ENCODE measurements around the gene NKG7. TPM values are rescaled to one million over a fixed set of nuclear protein-coding genes. Genes with fewer than 3 reads are reported as not detected.

The NKG7 gene
- total RNA-seq, 1 donor from 2014 or later, result not detected

DNA sequence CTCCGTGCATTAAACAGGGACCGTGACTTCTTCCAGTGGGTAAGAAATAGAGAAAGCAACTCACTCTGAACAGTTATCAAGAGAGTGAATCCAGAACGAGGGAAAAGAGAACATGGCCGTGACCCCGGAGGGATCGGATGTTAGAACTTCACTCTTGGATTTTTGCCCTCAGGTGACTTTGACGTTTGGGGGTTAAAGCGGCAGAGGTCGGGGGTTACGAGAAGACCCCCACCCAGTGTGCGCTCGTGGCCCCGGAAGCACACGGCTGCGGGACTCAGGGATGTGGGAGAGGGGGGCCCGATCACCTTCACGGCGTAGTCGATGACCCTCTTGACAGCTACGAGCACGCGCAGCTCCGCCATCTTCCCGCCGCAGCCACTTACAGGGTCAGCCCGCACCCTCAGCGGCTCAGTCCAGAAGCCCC is 6.5 kb downstream of the NKG7 start, which contains the start of gene ETFB:
Gene ETFB (minus strand): TSS at position 424 of the 424 bp plus-strand sequence. CDS start 62 bp downstream, at position 362.
- no peak for DNase-seq (ENCODE audit: low read depth)
- no peak for FAIRE-seq
- TF ChIP-seq, protein P1, sequence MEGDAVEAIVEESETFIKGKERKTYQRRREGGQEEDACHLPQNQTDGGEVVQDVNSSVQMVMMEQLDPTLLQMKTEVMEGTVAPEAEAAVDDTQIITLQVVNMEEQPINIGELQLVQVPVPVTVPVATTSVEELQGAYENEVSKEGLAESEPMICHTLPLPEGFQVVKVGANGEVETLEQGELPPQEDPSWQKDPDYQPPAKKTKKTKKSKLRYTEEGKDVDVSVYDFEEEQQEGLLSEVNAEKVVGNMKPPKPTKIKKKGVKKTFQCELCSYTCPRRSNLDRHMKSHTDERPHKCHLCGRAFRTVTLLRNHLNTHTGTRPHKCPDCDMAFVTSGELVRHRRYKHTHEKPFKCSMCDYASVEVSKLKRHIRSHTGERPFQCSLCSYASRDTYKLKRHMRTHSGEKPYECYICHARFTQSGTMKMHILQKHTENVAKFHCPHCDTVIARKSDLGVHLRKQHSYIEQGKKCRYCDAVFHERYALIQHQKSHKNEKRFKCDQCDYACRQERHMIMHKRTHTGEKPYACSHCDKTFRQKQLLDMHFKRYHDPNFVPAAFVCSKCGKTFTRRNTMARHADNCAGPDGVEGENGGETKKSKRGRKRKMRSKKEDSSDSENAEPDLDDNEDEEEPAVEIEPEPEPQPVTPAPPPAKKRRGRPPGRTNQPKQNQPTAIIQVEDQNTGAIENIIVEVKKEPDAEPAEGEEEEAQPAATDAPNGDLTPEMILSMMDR (IDR thresholded peaks at IDR 0.05; ENCODE audit: insufficient read depth, low read length, severe bottlenecking), result no peak
- no peaks in the 10 kb centered on the region for H3K27me3 ChIP-seq (ENCODE audit: control insufficient read depth, insufficient read depth, low read length)
- peak within 1 kb of the TSS; percentile 58 for H3K4me3 ChIP-seq (ENCODE audit: low read depth, low read length)
- peaks cover 2% of the 10 kb centered on the region for H3K36me3 ChIP-seq (ENCODE audit: control insufficient read depth, insufficient read depth, low read length)

DNA sequence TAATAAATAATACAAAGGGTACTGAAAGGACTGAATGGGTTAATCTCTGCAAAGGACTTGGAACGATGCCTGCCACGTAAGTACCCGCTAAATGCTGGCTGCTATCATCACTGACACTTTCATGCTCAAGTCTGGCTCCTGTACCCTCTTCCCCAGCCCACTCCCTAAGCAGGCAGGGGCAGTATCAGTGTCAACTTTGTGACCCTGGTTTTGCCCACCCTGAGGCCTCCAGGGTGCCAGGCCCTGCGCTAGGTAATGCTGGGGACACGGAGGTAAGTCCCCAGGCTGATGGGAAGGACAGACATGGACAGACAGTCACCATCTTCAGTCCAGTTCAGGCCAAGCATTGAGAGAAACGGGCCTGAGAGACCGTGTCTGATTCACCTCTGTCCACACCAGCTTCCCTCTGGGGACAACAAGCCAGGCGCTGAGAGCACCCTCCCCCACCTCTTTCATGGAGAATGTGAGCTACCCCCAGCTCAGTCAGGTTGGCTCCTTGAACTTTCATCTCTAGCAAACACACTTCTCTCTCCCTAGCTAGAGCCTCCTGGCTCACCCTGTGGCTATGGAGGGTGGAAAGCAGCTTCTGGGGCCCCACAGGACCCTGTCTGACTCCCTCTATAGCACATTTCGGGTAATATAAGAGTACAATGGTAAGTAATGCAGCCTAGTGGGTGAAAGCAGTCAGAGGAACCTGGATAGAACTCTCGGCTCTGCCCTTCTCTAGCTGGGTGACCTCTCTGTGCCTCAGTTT is 7.1 kb downstream of the NKG7 start:
- peak overlapping the region; percentile 58 for H3K4me3 ChIP-seq (ENCODE audit: low read depth, low read length)
- peak; percentile 18 for DNase-seq (ENCODE audit: low read depth)
- no peak for FAIRE-seq
- TF ChIP-seq, protein P1 (IDR thresholded peaks at IDR 0.05; ENCODE audit: insufficient read depth, low read length, severe bottlenecking), result no peak
- no peaks in the 10 kb centered on the region for H3K27me3 ChIP-seq (ENCODE audit: control insufficient read depth, insufficient read depth, low read length)
- peaks cover 2% of the 10 kb centered on the region for H3K36me3 ChIP-seq (ENCODE audit: control insufficient read depth, insufficient read depth, low read length)

DNA sequence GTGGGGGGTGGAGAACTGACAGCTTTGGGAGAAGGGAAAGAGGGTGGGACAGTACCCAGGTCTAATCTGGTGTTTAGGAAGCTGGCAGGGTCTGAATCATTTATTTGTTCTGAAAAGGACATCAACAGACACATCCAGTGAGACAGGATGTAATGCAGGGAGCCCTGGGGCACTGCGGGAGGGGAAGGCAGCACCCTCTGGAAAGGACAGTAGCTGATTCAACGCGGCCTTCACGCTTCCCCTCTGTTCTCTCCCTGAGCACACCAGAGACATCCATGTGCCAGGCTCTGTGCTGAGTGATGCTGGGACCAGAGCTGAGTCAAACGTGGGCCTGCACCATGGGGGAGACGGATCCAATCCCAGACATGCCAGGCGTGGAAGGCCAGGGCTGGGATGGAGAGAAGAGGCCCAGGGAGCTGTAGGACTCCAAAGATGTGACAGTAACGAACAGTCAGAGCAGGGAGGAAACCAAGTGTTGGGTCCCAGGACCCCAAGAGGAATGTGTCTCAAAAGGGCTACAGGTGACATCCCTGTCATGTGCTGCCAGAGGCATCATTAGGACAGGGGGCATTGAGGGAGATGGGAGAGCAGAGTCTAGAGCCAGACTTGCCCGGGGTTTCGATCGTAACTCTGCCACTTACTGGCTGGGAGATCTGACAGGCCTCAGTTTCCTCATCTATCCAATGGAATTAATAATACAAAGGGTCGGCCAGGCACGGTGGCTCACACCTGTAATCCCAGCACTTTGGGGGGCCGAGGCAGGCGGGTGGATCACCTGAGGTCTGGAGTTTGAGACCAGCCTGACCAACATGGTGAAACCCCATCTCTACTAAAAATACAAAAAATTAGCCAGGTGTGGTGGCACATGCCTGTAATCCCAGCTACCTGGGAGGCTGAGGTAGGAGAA is 8.0 kb downstream of the NKG7 start:
- no peak overlapping the region for H3K4me3 ChIP-seq (ENCODE audit: low read depth, low read length)
- H3K36me3 ChIP-seq (ENCODE audit: control insufficient read depth, insufficient read depth, low read length), result peaks cover 2% of the 10 kb centered on the region
- DNase-seq (ENCODE audit: low read depth) (peak; percentile 59), FAIRE-seq (no peak)
- TF ChIP-seq, protein P1 (IDR thresholded peaks at IDR 0.05; ENCODE audit: insufficient read depth, low read length, severe bottlenecking), result no peak
- H3K27me3 ChIP-seq (ENCODE audit: control insufficient read depth, insufficient read depth, low read length), result no peaks in the 10 kb centered on the region

DNA sequence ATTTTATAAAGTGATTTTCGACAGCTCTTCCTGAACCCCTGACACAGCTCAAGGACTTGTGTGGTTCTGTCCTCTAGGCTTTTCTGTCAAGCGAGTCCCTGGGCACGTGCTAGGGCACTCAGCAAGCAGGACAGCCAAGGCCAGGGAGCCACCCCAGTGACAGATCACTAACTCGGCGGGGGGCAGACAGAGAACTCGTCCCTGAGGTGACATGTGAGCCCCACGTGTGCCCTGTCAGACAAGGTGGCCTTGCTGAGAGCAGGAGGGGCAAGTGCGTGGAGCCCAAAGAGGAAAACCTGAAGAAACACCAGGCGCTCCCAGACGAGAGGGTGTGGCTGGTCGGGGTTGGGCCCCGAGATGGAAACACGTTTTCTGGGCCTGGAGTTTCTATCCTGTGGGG is 11.2 kb downstream of the NKG7 start:
- TF ChIP-seq, protein P1 (IDR thresholded peaks at IDR 0.05; ENCODE audit: insufficient read depth, low read length, severe bottlenecking), result no peak
- no peak for FAIRE-seq
- no peak for DNase-seq (ENCODE audit: low read depth)
- Histone ChIP-seq H3K36me3 (ENCODE audit: control insufficient read depth, insufficient read depth, low read length) (peaks cover 2% of the 10 kb centered on the region), H3K4me3 (ENCODE audit: low read depth, low read length) (no peak overlapping the region), H3K27me3 (ENCODE audit: control insufficient read depth, insufficient read depth, low read length) (no peaks in the 10 kb centered on the region)

DNA sequence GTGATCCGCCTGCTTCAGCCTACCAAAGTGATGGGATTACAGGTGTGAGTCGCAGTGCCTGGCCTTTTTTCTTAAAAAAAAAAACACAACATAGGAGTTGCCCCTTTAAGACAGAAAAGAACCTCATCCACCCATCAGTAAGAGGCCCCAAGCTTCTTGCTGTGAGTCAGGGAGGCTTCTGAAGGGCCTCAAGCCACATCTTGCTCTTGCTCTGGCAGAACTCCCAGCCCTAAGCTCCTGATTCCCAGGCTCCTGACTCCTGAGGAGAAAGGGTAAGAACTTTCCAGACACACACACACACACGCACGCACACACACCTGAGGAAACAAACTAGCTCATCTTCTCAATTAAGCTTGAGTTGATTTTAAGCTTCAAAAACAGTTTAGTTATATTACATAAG is 13.2 kb downstream of the NKG7 start:
- no peak overlapping the region for H3K4me3 ChIP-seq (ENCODE audit: low read depth, low read length)
- no peak for FAIRE-seq

More for the DNA sequence above, 13.2 kb downstream of the NKG7 start:
- TF ChIP-seq, protein P1 (IDR thresholded peaks at IDR 0.05; ENCODE audit: insufficient read depth, low read length, severe bottlenecking), result no peak
- DNase-seq (ENCODE audit: low read depth), result peak; percentile 86
- Histone ChIP-seq H3K36me3 (ENCODE audit: control insufficient read depth, insufficient read depth, low read length) (peaks cover 2% of the 10 kb centered on the region), H3K27me3 (ENCODE audit: control insufficient read depth, insufficient read depth, low read length) (no peaks in the 10 kb centered on the region)

Data from bronchial epithelial cell (primary cell).